HG03066 (cell line): Measurements from ENCODE around the gene PTTG1.

Experiments used
- ATAC-seq: cut with Tn5 transposase; IDR thresholded peaks from one replicate; pipeline ENCODE4 v1.9.1; 2021; ENCODE audit warnings: low read depth; ENCODE audit not compliant: unreplicated experiment

Gene PTTG1

DNA sequence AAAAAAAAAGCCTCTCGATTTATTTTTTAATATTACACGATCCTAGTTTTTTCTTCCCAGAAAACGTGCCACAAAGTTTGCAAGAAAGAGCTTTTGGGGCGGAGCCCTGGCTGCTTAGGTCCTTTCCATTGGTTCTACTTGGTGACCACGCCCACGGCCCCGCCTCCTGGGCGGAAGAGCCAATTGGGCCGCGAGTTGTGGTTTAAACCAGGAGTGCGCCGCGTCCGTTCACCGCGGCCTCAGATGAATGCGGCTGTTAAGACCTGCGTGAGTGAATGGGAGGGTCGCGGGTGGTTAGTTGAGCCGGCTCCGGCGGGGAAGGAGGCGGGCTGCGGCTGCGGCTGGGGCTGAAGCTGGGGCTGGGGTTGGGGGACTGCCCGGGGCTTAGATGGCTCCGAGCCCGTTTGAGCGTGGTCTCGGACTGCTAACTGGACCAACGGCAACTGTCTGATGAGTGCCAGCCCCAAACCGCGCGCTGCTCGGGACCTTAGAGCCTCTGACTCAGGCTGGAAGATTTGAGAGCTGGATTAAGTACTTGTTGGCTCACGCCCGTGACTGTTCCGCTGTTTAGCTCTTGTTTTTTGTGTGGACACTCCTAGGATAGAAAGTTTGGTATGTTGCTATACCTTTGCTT is at the start of gene PTTG1:
PTTG1 (plus strand) TSS at position 231 of the 634 bp plus-strand sequence. CDS start 458 bp downstream, outside the sequence.
- peak; percentile 66 for ATAC-seq

DNA sequence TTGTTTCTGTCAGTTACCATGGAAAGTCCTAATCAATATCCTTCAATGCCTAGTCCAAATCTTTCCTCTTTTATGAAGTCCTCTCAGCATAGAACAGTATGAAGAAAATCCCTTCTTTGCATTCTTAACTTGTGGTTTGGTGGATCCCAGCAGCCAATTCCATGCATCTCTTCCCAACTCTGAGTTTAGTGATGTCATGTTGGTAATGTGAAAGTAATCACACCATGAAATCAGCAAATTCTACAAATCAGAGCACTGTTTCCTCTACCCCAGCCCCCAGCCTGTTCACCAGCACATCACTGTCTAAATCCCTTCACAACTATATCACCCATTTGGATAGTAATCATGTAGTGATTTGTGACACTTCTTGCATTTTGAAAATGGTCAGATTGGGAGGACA is 46.5 kb upstream of the PTTG1 start:
- ATAC-seq = no peak

DNA sequence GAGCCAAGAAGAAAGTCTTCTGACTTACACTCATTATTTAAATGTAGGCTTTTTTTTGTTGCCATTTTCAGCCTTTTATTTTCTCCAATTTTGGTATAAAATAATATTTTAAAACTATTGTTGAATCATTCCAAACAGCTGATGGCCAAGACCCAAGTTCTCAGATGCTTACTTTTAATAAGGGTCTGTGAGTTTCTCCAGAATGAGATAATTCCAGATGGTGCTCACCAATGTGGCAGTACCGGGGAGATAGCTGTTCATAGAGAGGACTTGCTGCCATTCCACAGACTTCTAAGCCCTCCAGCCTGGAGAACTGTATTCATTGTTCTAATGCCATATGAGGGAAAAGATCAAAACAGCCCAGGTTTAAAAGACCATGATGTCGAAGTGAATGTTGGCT is 46.0 kb upstream of the PTTG1 start:
- ATAC-seq = no peak

DNA sequence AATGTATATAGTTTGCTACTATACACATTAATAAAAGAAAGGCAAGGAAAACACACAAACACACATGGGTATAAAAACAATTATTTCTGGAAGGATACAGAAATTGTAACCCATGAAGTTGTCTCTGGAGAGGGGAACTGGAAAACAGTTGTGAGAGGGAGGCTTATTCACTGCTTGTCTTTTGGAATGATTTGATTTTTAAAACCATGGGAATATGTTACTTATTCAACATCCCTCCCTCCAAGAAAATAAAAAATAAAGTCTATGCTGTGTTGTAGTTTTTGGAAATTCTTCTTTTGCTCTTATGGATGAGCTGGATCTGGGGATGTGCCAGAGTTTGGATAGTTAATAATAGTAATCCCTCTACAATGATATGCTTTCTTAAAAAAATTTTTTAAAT is 45.2 kb upstream of the PTTG1 start:
- no peak for ATAC-seq

DNA sequence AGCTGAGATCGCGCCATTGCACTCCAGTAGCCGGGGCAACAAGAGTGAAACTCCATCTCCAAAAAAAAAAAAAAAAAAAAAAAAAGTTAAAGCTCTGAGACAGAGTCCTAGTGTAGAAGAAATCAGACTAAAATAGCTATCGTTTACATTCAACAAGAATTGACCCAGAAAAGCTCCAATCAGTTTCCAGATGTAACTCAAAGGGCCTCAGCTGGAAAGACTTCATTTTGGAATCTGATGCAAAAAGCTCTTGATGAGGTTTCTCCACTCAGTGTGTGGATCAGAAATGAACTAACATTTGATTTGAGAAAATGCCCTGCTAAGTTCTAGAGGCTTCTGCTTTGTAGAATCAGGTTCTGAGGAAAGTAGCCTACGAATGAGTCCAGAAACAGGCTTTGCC is 44.0 kb upstream of the PTTG1 start:
- ATAC-seq = no peak

DNA sequence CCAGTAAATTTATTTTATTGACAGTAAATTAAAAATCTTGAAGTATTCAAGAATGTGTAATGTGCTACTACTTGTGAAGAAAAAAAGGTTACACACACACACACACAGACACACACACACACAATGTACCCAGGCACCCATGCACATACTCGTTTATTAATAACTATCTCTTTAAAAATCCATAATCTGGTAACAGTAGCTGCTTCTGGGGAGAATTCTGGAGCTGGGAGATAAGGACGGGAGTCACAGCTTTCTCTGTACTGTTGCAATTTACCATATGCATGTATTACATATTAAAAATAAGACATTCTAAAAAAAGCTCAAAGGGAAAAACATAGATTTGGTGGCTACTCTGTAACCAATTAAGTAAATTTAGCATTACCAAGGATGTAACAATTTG is 43.3 kb upstream of the PTTG1 start:
- ATAC-seq = no peak

DNA sequence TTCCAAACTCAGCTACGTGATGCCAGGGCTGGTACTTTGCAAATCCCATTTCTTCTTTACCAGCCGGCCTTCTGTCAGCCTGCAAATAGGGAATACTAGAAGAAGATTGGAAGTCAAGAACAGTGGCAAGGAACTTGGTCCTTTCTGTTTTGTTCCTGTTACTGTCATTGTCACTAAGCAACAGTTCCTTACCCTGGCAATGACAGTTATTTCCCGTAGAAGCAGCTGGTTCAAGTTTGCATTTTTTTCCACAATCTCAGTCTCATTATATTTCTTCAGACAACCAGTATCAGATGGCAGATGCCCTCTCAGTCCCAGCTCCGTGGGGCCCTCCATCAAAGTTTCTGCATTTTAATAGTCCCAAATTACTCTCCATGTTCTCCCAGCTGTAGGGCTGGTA is 42.1 kb upstream of the PTTG1 start:
- ATAC-seq = no peak

DNA sequence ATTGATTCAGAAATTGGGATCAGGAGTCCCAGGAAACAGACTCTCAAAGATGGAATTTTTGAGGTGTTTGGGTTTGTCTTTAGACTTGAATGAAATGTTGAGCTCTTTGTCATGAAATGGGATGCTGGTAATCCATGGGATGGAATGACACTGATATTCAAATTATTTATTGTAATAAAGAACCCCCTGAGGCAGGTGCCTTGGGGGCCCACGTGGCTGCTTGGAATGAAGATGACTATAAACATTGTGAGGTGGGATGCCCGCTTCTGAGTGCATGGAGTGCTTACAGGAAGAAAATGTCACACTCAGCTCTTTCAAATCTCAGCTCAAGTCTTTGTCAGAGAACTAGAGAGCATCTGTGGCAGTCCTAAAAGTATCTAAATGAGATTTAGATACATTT is 41.6 kb upstream of the PTTG1 start:
- ATAC-seq = no peak

DNA sequence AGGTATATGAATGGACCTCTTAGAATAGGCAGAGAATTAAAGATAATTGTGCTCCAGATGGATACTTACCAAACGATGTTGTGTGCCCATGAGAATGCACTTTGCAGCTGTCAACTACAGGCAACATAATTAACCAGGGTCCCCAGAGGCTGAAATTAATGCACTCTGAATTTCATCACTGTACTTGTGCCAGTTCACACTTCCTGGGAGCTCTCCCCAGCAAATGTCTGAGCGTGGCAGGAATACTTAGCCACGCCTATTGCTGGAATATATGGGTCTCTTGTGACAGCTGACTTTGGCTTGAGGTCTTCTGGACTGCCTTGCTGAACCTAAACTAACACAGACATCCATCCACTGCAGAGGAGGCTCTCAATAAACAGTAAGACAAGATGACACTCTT is 39.3 kb upstream of the PTTG1 start:
- ATAC-seq = no peak

DNA sequence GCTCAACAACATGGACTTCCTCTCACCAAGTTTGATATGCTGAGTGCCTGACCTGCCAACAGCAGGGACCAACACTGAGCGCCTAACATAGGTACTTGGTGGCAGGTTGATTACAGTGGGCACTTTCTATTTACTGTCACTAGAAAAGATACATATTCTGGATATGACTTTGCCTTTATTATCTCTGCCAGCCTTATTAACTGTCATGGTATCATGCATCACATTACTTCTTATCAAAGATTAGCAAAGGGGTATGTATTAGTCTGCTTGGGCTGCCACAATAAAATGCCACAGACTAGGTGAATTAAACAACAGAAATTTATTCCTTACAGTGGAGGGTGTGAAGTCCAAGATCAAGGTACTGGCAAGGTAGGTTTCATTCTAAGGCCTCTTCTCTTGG is 37.0 kb upstream of the PTTG1 start:
- no peak for ATAC-seq

DNA sequence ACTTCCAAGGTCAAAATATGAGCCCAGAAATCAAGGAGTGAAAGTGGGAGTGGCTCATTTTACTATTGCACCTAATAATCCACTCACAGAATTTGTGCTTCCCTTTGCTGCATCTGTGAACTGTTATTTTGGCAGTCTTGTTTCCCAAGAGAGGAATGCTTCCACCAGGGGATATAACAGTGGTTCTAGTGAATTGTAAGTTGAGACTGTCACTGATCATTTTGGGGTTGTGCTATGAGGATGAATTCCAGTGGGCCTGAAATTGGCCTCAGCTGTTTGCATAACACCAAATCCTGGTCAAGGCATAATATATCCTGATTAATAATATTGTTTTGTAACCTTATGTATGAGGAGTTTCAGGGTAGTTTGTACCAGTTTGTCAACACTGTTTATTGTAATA is 36.2 kb upstream of the PTTG1 start:
- ATAC-seq = no peak

DNA sequence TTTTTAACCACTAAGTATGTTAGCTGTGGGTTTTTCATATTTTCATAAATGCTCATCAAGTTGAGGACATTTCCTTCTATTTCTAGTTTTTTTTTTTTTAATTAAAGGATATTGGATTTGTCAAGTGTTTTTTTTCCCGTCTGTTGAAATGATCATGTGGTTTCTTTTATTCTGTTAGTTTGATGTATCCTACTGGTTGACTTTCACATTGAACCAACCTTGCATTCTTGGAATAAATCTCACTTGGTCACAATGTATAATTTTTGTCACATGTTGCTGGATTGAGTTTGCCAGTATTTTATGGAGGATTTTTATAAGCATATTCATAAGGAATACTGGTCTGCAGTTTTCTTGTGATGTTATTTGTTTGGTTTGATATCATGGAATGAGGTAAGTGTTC is 34.2 kb upstream of the PTTG1 start:
- no peak for ATAC-seq

DNA sequence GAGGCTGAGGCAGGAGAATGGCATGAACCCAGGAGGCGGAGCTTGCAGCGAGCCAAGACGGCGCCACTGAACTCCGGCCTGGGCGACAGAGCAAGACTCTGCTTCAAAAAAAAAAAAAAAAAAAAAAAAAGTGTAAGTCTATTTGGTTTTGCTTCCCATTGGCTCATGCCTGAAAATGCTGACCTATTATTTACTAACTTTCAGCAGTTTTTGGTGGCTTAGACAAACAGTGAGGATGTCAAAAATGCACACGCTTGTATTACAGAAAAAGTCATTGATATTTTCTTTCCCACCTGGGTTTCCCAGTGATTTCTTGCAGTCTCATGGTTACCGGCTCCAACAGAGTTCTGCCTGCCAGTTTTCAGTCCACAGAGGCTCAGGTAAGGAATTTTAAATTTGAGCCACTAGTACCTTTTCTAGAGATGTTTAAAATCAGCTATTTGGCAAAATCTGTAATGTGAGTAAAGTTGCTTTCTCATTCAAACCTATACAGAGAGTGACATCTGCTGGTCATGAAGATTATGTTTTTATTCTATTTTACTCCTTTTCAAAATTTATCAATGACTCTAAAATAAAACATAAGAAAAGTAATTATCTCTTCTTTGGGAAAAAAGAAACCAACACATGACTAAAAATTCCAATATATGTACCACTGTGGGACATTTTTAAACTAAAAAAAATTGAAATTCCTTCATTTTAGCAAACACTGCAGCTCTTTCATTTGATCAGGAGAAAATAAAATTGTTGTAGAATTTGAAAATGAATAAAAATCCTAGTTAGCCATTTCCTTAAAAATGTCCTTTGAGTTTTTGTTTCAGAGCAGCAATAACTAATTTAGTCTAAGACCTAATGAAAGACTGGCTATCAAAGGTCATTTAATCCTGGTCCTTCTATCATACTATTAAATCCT is 30.6 kb upstream of the PTTG1 start:
- ATAC-seq = no peak

DNA sequence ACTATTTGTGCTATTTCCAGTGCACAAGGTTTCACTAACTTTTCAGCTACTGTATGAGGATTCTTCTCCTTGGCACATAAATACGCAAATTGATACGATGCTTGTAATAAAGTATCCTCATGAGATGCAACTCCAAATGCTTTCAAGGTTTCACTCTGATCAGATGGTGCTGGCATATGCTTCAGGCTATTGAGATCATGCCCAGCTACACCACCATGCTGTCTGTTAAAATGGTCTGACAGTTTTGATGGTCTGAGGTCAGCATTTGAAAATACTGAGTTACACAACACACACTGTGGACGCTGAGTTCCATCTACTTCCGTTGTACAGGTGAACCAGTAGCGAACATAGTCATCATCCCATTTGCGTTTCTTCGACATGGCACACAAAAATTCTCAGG is 26.5 kb upstream of the PTTG1 start:
- no peak for ATAC-seq

DNA sequence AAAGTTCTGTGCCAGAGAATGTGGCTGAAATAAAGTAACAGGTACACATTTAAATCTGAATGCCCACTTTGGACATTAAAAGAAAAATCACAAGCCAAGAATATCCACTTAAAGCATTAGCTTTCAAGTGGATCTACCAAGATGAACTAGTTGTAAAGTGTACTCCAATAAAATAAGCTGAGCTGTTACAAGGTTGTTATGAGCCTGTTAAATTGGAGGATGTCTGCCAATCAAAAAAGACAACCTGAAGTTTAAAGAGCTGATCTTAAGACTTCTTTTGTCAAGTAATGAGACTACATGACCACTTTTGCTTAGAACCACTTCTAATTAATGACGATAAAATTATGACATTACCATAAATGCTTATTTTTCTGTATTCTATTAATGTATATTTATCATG is 24.2 kb upstream of the PTTG1 start:
- ATAC-seq = no peak

DNA sequence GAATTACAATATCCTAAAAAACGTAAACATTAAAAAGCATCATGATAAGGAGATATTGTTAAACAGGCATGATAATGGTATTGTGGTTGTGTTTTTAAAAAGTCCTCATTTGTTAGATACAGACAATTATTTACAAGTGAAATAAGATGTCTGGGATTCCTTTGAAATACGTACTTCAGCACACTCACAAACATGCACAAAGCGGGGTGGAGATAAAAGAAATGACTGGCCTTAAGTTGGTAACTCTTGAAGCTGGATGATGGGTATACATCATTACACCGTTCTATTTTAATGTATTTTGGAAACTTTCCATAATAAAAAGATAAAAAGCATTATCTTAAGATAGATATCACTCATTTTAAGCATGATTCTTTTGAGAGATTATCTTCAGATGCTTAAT is 22.8 kb upstream of the PTTG1 start:
- no peak for ATAC-seq

DNA sequence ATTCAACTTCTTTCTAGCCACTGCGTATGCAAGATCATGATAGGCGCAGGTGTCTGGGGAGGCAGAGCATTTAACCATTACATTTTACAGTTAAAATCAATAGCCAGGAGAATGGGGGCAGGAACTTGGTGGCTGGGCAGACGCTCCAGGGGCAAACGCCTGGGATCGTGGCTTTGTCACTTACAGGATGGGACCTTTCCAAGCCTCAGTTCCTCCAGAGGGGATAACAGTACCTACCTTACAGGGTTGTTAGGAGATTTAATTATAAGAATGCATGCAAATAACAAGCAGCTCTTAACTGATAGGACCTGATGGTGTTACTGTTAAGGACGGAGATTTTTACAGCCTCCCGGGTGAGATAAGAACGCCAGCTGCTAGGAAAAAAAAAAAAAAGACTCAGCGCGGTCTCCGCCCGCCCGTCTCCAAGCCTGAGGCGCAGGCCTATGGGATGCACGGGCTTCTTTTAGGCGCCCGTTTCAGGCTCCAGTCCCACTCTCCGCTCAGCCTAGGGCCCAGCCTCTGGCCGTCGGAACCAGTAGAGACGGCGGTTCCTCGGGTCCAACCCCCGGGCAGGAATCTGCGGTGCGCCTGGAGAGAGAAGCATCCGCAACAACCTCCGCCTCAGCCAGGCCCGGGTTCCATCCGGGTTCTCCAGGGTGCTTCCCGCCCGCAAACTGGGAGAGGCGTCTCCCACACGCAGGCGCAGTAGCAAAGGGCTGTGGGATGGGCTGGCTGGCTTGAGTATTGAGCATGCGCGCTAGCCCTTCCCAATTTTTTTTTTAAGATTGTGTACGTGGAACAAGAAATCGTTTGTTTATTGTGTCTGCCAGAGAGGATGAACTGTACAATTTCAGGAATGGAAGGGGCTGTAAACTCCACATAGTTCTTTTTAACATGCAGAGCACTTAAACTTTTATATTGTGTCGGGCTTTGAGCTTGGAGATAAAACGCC is 22.0 kb upstream of the PTTG1 start, which contains the start of gene FAM200C:
FAM200C (minus strand) TSS at position 653 of the 952 bp plus-strand sequence. CDS start 4,564 bp downstream, outside the sequence.
- ATAC-seq = peak; percentile 84

DNA sequence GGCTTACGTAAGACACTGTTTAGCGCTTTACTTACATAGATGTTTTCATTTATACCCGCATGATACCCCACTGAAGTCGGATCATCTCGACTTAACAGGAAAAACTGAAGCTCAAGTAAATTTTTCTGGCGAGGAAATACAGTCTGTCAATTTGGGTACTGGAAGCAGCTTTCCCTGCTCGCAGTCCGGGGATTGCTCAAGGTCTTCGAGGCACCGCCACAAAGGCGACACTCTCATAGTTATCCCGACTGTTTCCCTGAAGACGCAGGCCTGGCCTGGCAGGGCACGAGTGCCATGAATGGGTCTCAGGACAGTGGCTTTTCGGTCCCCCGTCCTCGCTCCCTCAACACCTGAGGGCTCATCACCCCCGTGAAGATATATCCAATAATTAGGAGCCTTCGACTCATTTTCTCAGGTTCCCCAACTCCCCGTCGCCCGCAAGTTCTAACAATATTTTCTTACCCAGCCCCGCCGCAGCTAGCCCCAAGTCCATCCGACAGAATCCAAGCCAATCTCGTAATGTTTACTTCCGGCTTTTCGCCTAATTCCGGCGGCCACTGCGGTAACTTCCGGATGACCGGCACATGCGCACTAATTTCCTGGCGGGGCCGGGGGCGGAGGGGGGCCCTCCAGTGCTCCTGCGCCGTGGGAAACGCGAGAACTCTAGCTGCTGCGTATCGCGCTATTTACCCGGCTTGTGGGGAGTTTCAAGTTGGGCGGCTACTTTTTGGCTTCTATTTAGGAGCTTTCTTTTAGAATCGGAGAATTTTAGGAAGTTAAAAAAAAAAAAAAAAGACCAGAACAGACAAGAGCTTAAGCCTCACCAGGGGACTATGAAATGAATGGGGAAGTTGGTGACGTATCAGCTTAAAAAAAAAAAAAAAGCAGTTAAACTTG is 2.8 kb upstream of the PTTG1 start, which contains the start of gene SLU7:
SLU7 (minus strand) TSS at position 521 of the 897 bp plus-strand sequence. CDS start 3,787 bp downstream, outside the sequence.
- ATAC-seq = peak; percentile 63

DNA sequence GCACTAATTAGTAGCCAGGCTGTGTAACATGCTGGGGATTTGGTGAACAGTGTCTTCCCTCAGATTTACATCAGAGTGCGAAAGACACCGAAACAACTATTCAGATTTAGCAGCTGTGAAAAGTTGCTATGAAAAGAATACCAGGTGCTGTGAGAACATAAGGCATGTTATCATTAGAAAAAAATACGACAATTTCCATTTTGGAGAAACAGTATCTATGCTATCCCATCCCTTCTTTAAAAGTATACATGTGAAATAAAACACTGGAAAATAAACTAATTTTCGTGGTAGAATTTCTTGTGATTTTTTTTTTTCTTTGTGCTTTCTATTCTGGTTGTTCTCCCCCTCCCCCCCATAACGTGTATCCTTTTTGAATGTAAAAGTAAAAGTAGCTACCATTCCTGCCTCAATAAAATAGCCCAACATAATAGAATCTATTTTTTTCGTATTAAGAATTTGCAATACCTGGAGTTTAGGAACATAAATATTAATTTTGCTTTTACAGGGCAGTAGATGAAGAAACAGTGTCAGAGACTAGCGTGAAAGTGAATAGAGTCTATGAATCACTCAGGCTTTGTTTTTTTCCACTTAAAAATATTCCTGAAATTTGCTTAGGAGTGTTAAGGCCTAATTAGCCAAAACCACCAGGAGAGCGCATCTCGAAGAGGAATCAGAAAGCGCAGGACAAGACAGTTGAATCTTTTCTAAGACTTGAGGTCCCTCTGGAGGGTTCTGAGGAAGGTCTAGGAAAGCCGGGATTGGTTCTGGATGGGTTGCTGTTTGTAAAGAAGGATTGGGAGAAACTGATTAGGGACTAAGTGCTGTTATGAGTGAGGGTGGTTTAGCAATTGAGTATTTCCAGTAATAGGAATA is 2.0 kb upstream of the PTTG1 start:
- ATAC-seq = peak; percentile 34
